Right lung (tissue), 5 donors: Measurements from ENCODE around the gene PCF11. TPM values are rescaled to one million over a fixed set of nuclear protein-coding genes. Genes with fewer than 3 reads are reported as not detected.

Source experiments
- DNase-seq, 2 donors: peaks; one replicate each; pipeline ENCODE4 v3.0.0-alpha.2; 2013
- polyA plus RNA-seq, 5 donors: library from polyadenylated mRNA; unstranded; fragments of 120-200 nt; gene quantifications; one replicate each; pipeline versions ENCODE4 v1.2.1 to v1.2.3, GENCODE V29; 2013; ENCODE audit warnings: inconsistent platforms in 1 of 5, low replicate concordance in 1 of 5; ENCODE audit not compliant: insufficient read length in 5 of 5, insufficient read depth in 1 of 5

PCF11 gene
- polyA plus RNA-seq, 5 donors, result 61.6 to 91.5 (median 82.2) TPM

GRCh38 chr11:83151274-83151977 is 5.5 kb upstream of the PCF11 start:
- no peak for DNase-seq

- DNase-seq, result no peak
Measured at GRCh38 chr11:83152264-83152663, 4.7 kb upstream of the PCF11 start.

GRCh38 chr11:83153764-83154163 is 3.2 kb upstream of the PCF11 start:
- no peak for DNase-seq

- peak; percentile 99 to 100 for DNase-seq
Measured at GRCh38 chr11:83156144-83156995, 561 bp upstream of the PCF11 start.

- DNase-seq, result peak; percentile 62 to 71
Measured at GRCh38 chr11:83157594-83158356, 844 bp downstream of the PCF11 start.

- DNase-seq, result no peak
Measured at GRCh38 chr11:83158357-83158786, 1.4 kb downstream of the PCF11 start.

- no peak for DNase-seq
Measured at GRCh38 chr11:83158965-83159901, 2.3 kb downstream of the PCF11 start.

GRCh38 chr11:83159902-83160865 is 3.3 kb downstream of the PCF11 start:
- DNase-seq, result no peak

- no peak for DNase-seq
Measured at GRCh38 chr11:83161610-83162199, 4.8 kb downstream of the PCF11 start.

GRCh38 chr11:83162377-83162776 is 5.4 kb downstream of the PCF11 start:
- DNase-seq, result no peak

- DNase-seq, result no peak
Measured at GRCh38 chr11:83166193-83166866, 9.4 kb downstream of the PCF11 start.

- DNase-seq, result no peak
Measured at GRCh38 chr11:83168756-83169155, 11.8 kb downstream of the PCF11 start.

- DNase-seq, result no peak
Measured at GRCh38 chr11:83170865-83171264, 13.9 kb downstream of the PCF11 start.

- DNase-seq, result no peak
Measured at GRCh38 chr11:83172551-83172950, 15.6 kb downstream of the PCF11 start.

- DNase-seq, result no peak
Measured at GRCh38 chr11:83174008-83174407, 17.1 kb downstream of the PCF11 start.

- DNase-seq, result no peak
Measured at GRCh38 chr11:83175815-83176214, 18.9 kb downstream of the PCF11 start.

GRCh38 chr11:83181815-83182214 is 24.9 kb downstream of the PCF11 start:
- no peak for DNase-seq

GRCh38 chr11:83185767-83186166 is 28.8 kb downstream of the PCF11 start:
- no peak for DNase-seq

GRCh38 chr11:83187465-83187864 is 30.5 kb downstream of the PCF11 start:
- DNase-seq, result no peak
